GM12892 (cell line): ENCODE results near the gene DISP3.

Source experiments
- POLR2A ChIP-seq: IDR thresholded peaks from 2 replicates; pipeline ENCODE4 v1.6.1; 2011; ENCODE audit warnings: low read depth, low read length, control low read depth
- POLR2AphosphoS5 ChIP-seq: IDR thresholded peaks from 2 replicates; pipeline ENCODE4 v1.6.1; 2011; ENCODE audit warnings: low read depth, low read length, control low read depth
- TAF1 ChIP-seq: IDR thresholded peaks from 2 replicates; pipeline ENCODE4 v1.6.1; 2011; ENCODE audit warnings: low read depth, mild to moderate bottlenecking, control low read depth, low read length, borderline replicate concordance

GRCh38 chr1:11558276-11558675 is 79.3 kb downstream of the DISP3 start:
- TF ChIP-seq POLR2A = no peak
- no peak for TF ChIP-seq TAF1
- TF ChIP-seq POLR2AphosphoS5 = no peak
